NCI-H345 treated with DMSO at 0.1 percent for 48 hours (cell line): ENCODE measurements around the gene VAV3.
A peak's percentile ranks its signal among the peaks of the same experiment; 100 is the strongest.

ENCODE experiments used
- DNase-seq: peaks from one replicate; lab custom pipeline; 2025; ENCODE audit not compliant: unreplicated experiment; lab: John Stamatoyannopoulos, UW

Gene VAV3

DNA sequence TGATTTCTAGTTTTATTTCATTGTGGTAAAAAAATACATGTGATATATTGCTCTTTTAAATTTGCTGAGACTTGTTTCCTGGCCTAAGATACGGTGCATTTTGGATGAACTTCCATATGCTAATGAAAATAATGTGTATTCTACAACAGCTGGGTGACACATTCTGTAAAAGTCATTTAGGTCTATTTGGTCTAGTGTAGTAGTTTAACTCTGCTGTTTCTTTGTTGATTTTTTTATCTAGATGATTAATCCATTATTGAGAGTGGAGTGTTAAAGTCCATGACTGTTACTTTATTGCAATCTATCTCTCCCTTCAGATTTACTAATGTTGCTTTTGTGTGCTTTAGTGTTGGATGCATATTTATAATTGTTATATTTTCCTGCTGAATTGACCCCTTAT, 161.4 kb downstream of the VAV3 start:
- no peak for DNase-seq

DNA sequence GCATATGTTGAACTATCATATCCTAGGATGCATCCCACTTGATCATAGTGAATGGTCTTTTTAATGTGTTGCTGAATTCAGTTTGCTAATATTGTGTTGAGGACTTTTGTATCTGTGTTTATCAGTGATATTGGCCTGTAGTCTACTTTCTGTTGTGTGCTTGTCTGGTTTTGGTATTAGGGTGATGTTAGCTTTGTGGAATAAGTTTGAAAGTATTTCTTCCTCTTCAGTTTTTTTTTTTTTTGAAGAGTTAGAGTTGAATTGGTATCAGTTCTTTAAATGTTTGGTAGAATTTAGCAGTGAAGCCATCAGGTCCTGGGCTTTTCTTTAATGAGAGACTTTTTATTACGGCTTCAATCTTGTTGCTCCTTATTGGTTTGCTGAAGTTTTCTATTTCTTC, 162.3 kb downstream of the VAV3 start:
- no peak for DNase-seq

DNA sequence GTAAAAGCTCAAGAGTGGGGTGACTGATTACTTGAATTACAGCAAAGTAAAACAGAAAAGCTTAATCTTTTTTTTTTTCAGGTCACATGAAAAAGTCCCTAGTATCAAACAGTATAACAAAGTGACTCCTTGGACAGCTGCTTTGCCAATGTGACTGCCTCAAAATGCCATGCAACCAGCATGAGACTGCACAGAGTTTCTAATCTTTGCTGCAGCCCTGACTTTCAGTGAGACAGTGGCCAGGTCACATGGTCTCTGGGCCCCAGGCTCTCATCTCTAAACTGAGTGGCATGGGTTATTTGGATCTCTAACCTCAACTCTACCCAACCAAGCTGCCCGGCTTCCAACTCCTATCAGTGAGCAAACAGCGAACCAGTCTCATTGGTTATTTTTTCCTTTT, 169.0 kb downstream of the VAV3 start:
- DNase-seq: no peak

DNA sequence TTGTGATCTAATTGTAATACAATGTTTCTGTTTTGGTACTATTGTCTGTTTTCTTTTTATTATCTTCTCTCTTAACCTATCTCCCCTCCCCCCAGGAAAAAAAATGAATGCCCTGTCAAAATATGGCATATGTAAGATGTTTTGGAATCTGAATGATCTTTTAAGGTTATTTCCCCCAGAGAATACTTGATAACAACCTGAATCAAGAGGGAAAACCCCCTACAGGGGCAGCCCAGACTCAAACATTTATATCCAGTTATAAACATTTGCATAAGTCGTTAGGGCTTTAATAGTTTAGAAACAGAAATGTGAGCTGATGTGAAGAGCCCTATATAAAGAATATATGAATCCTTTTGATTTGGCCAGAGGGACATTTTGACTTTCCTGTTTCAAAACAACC, 169.5 kb downstream of the VAV3 start:
- DNase-seq: no peak

DNA sequence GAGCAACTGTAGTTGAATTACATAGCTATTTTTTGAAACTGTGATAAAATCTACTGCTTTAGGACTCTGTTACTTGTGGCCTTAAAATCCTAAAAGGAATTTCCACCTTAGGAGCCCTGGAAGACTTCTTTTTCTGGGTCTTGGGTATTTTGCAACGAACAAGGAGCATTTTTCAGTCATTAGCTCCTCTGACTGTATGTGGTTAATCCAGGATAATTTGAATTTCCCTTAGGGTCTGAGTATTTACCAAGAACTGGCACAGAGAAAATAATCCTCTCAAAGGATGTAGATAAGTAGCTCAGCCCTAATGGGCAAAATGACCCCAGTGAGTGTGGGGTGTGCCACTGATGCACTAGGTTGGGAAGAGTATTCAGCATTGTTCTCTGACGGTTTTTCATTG, 170.4 kb downstream of the VAV3 start:
- no peak for DNase-seq

DNA sequence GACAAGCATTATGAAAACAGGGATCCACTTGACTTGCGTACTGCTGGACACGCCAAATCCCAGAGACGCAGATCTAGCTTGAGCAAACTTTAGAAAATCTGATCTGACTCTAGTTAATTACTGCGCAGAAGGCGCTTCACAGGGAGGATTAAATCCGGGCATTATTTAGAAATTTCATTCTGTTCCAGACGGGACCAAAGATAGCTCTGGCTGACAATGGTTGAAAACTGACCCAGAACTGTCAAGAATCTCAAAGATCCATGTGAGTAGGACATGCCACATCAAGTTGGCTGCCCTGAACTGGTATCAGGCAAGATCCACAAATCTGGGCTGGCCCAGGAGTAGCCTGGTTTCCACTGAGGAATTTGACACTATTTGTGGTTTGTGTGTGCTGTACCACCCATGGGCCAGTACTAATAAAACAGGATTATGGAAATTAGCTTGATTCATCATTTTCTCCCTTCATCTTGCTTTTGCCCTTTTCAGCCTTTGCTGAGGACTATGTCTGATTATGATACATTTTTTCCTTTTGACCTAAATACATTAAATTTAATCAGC, 171.0 kb downstream of the VAV3 start:
- no peak for DNase-seq

DNA sequence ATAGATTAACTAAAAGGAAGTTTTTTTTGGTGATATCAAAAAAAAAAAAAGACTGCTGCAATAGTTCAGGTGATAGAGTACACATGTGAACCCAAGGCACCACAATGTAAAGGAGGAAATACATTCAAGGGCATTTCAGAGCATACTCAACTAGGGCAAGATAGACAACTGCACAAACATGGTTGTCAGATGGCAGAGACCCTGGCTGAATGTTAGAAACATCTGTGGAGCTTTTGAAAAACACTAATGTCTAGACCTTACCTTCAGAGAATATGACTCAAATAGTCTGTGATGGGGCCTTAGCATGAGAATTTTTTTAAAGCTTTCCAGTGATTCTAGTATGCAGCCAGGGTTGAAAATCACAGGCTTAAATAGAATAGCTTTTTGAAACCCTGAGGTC, 173.6 kb downstream of the VAV3 start:
- DNase-seq: no peak

DNA sequence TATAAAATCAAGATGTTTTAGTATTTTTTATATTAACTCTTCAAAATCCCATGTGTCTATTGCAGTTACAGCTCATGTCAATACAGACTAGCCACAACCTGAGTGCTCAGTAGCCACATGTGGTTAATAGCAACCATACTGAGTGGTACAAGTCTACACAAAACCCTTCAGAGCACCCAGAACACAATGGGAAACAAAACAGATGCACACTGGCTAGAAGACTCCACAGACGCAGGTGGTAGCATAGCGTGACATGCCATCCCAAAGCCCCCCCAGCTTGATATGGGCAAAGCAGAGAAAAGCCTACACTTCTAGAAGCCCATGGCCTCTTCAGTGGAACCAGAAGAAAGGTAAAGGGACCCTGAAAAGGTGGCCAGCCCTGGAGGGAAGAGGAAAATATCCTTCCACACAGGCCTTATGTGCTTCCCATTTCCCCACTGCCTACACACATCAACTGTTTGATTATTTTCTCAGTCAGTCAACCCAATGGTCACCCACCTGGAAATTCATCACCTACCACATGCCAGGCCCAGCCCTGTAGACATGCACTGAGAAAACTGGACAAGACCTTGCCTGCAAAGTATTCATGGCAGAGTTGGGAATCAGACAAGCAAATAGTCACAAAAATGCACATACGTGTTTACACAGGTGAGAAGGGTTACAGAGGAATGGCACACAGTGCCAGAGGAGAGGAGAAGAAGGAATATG, 175.0 kb downstream of the VAV3 start:
- DNase-seq: peak; percentile 71

DNA sequence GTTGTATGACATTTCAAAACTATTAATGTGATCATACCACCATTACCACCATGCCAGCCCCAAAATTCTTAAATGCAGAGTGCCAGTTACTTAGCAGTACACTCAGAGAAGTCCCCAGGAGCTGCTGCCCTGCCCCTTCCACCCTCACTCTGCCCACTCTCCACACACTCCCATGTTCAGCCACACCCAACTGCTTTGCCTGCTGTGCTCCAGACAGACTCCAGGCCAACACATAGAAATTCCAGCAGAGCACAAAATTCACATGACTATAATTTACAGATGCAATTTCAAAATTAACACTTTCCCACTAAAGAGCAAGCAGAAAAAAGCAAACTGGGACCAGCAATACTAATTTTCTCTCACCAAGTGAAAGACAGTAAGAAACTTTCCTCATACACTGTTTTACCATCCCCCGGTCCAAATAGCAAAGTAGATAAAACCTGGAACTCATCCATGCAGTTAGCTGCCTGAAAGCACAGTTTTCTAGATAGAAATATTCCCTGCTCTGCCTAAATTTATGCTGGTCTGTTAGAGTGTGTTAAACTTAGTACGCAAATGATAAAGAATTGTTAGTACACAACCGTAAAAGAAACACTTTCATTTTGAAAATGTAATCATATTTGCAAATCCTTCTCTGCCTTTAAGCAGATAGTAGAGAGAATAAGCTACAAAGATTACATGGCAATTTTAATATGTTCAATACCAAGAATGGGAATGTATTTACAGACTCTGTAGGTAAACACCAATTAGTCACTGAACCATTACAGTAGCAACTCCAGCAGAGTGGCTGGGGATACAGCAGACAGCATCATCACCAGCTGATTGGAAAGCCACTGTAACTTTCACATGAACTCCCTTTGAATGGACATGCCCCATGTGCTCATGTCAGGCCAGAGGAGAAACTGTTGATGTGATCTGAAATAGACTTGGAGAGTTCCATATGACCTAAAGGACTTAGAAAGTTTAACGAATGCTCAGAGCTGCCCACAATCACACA, 176.5 kb downstream of the VAV3 start:
- DNase-seq: no peak

DNA sequence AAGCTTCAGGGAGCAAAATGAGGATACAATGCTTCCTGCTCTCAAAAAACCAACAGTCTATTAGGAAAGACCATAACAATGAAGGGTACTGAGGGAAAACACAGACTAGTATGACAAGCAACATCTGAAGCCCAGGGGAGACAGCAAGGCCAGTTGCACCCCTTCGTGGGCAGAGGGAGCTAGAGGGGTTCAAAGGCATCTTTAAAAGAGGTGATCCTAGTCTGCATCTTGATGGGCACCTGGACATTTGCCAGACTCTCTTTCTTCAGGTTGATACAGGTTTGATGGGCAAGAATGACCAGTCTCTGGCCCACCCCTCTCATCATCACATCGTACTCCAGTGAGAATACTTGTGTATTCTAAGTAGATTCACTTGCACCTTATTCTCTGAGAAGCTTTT, 177.7 kb downstream of the VAV3 start:
- DNase-seq: peak; percentile 93

DNA sequence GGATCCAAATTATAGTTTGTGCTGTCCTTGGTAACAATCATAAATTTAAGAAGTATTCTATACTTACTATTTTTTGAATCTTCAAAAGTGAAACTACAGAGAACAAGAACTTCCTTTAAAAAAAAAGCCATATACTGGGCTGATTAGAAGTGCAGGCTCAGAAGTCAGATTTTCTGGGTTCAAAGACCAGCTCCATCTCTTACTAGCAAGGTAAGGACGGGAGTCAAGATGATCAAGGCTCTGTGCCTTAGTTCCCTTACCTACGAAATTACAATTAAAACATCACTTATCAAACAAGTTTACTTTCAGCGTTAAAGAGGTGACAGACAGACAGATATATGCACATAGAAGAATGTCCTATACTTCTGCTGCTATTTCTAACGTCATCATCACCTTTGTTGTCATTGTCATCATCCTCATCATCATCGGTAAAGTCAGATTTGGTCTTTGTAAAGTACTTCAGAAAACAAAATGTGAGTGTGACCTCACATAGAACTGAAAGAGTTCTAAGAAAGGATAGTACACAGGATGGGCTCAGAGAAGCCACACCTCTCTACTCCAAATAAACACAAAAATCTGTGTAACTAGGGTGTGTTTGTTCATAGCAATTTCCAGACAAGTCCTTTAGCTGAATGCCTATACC, 178.7 kb downstream of the VAV3 start:
- DNase-seq: no peak

DNA sequence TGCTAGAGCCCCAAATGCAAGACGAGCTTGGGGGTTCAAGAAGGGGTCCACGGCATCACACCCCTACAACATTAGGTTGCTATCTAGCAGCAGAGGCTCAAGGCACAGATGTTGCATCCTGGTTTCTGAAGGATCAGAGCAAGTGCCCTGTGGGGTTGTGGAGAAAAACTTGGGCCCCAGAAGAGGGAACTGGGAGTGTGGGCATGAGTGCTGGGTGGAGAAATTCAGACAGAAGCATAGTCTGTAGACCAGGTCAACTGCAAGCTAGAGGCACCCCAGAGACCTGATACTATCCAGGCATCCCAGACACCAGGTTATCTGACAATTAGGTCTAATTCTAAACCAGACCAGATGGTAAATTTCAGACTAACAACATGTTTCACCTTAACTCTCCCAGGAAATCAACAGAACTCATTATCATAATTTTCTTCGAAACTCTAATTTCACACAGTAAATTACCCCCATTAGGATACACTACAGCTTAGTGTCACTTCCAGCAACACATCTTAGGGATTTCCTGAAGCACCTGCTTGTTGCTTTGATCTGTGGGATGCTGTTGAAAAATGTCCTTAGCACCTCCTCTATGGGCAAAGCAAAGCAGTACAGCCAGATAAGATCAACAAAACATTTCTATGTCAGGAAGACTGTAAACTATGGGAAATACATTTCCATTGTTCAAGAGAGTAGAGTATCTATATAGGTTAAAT, 179.3 kb downstream of the VAV3 start:
- DNase-seq: no peak

DNA sequence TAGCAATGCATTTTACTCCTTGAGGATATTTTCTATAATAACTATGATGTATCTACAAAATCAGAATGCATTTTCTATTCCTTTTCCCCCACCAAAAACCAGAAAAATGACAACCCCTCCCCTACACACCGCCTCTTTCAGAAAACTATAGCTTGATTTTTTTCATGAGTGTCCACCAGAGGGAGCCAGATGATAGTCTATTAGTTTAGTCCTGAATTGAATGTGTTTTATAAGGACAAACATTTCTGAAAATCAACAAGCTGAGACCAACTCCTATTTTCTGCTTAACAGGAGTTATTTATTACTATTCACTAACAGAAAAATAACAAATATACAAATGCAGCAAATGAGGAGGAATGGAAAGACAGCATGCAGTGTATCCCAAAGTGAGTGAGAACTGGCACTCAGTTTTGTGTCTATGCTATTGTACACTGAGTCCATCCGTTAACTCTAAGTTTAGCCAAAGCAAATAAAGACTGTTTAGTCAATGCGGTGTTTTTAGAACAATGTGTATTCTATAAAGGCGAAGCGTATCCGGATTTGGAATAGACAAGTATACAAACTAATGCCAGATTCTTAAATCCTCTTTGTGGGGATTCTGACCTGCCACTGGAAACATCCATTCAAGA, 182.6 kb downstream of the VAV3 start:
- peak; percentile 32 for DNase-seq

DNA sequence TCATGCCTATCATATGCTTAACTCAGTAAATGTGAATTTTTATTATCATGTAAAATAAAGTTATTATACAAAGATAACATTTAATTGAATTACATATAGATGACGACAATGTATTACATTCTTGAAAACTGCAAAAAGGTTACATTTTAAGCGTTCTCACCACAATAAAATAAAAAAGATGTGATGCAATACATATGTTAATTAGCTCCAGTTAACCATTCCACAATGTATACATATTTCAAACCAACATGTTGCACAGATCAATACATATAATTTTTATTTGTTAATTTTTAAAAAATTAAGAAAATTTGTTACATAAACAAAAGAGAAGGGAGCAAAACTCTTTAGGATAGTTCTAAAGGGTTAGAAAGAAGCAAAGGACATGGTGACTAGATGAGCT, 183.7 kb downstream of the VAV3 start:
- DNase-seq: no peak

DNA sequence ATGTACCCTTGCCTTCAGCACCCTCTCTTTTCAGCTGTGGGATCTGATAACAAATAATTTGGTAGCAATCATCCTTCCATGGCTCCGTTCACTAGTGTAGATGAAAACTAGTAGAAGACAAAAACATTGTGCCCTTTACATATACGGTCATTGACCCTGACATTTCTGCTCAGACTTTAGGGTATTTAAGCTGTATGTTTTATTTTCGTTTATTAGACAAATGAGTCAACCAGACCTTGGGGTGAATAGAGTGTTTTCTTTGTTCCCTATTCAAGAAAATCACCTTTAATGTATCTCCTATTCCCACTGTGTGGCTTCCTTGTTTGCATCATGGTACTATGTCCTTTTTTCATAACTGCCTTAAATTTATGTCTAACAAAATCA, 187.3 kb downstream of the VAV3 start:
- no peak for DNase-seq

DNA sequence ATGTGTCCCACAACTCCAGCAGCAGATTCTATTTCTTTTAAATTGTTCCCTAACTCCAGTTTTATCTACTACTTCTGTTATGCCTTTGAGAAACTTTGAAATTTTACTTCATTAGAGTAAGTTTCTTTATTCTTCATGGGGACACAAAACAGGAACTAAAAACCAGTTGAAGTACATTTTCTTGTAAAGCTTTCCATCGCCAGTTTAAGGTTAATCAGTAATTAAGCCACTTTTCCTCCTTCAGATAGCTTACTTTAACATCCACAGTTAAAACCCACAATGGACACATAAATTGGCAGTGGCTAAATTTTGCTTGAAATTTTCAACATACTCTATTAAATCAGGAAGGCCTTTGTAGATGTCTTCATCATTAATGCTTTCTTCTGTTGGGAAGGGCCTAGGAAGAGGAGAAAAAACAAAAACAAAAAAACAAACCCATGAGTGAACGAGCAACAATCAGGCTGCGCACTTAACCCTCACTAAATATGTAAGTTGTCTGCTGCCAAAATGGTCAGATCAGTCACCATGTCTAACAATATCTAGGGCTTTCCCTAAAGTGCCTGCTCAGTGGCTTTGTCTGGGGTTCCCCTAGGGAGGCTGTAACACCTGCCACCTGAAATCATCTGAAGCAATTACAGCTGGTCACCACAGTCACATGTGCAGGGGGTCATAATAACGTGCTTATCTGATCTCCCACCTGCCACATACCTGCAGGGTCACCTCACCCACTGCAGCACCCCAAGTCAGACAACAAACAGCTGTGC, 187.9 kb downstream of the VAV3 start:
- peak; percentile 36 for DNase-seq

DNA sequence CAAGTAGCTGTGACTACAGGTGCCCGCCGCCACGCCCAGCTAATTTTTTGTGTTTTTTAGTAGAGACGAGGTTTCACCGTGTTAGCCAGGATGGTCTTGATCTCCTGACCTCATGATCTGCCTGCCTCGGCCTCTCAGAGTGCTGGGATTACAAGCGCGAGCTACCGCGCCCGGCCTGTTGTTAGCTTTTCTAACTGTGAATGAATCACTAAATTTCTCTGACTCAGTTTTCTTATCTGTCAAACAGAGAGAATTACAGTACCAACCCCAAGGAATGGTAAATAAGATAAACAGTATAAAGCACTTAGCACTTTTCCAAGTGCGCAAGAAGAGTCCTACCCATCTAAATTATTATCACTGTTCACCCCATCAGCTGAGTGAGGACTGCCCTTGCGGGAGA, 193.6 kb downstream of the VAV3 start:
- DNase-seq: no peak

DNA sequence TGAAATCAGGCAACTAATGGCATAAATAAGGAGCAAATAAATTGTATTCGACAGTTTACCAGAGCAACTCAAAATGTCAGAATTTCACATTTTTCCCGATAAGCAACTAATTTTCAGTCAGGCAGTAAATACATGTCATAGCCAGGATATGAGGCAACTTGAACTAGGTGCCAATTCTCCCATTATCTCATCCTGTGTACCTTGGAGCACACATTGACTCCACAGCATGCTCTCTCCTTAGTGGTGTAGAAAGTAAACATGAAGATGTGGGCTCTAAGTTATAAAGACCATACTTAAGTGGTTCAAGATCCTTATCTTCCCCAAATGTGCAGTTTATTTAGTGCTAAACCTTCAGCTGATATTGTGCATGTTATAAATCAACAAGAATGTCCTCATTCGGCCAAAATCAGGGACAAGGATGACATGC, 197.8 kb downstream of the VAV3 start:
- no peak for DNase-seq

DNA sequence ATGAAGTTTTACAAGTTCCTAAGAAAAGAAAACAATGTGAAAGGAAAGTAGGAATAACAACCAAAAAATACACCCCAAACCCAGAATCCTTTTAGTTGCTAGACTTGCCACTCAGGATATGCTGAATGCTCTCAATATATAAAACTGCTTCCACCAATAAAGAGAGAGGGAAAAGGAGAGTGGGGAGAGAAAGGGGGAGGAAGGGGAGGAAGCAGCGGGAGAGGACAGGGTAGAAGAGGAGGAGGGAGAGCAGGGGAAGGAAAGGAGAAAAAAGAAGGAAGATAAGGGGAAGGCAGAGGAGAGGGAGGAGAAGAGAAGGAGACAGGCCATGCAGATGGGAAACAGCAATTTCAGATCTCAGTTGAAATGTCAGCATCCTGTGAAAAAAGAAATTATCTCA, 198.4 kb downstream of the VAV3 start:
- DNase-seq: no peak
